WERI-Rb-1 (cell line): Measurements from ENCODE around the gene C18orf32.
A peak's percentile ranks its signal among the peaks of the same experiment; 100 is the strongest.
"Not testable (repeated sequence)": the region's sequence is repeated elsewhere in the genome, so short reads cannot be mapped to it uniquely, and the experiment has no call there.

ENCODE experiments used
- DNase-seq: peaks from one replicate; pipeline ENCODE4 v3.0.0-alpha.2; 2020
- H3K27ac ChIP-seq: fragments of 250-450 bp; sonication (Bioruptor Pico); 2 replicates; pipeline ENCODE4 v1.5.1; 2020; ENCODE audit warnings: mild to moderate bottlenecking, moderate library complexity
- H3K27me3 ChIP-seq: fragments of 250-450 bp; sonication (Bioruptor Pico); 2 replicates; pipeline ENCODE4 v1.5.1; 2021; ENCODE audit warnings: mild to moderate bottlenecking, low read depth, moderate library complexity; ENCODE audit not compliant: insufficient read depth, severe bottlenecking
- H3K36me3 ChIP-seq: fragments of 250-450 bp; sonication (Bioruptor Pico); 2 replicates; pipeline ENCODE4 v1.5.1; 2020; ENCODE audit warnings: mild to moderate bottlenecking, moderate library complexity
- H3K4me3 ChIP-seq: 2 replicates; pipeline ENCODE4 v1.5.1; 2011; ENCODE audit warnings: low read depth, mild to moderate bottlenecking, control low read depth, low read length
- H3K9me3 ChIP-seq: fragments of 250-450 bp; sonication (Bioruptor Pico); 2 replicates; pipeline ENCODE4 v1.5.1; 2021; ENCODE audit warnings: mild to moderate bottlenecking, moderate library complexity; ENCODE audit not compliant: severe bottlenecking
- TF ChIP-seq, protein P1 (sequence below): IDR thresholded peaks from 2 replicates; pipeline ENCODE4 v1.5.1; 2011; ENCODE audit warnings: low read depth, mild to moderate bottlenecking, control low read depth, inconsistent platforms, low read length

Gene C18orf32

DNA sequence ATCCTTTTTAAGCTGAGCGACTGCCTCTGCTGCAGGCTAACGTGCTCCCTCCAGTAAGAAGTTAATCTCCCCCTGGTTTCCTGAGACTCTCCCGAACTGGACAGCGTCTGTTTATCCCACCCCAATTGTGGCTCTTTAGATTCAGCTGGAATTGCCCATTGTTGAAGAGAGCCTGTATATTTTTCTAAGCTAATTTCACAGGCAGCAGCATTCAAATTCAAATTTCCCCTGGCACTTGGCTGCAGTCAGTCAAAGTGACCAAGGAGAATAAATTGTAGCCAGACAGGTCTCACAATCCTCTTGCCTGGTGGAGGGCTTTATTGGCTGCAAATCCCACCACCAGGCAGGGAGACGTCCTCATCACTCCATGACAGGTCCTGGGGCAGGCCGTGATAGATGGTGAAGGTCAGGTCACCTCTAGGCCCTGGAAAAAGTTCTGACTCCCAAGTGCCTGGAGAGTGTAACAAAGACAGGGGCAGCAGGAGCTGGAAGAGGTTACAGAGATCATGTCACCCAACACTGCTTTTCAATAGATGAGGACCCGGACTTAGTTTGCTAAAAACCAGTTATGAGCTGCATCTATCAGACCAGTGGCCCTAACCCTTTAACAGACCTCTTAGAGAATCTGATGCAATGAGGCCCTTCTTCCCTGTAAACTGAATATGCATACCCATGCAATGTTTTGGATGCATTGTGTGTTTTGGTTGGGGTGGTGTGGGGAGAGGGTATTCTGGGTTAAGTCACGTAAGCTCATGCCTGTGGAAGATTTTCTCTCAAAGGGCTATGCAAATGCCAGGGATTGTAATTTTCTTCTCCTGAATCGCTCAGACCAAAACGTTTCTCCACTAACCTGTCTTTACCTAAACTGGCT, 32.3 kb upstream of the C18orf32 start:
- DNase-seq: peak; percentile 78
- peak overlapping the region; percentile 63 for H3K27ac ChIP-seq

DNA sequence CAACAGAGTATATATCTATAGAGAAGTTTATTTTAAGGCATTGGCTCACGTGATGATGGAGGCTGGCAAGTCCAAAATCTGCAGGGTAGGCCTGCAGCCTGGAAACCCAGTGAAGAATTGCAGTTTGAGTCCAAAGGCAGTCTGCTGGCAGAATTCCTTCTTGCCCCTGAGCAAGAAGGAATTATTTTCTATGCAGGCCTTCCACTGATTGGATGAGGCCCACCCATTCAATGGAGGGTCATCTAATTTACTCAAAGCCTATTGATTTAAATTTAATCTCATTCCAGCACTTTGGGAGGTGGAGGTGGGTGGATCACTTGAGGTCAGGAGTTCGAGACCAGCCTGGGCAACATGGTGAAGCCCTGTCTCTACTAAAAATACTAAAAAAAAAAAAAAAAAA, 30.4 kb upstream of the C18orf32 start:
- Histone ChIP-seq H3K27me3 (no peaks in the 10 kb centered on the region), H3K27ac (no peak overlapping the region), H3K9me3 (no peaks in the 10 kb centered on the region), H3K36me3 (no peaks in the 10 kb centered on the region), H3K4me3 (no peak overlapping the region)
- DNase-seq: no peak
- TF ChIP-seq, protein P1, sequence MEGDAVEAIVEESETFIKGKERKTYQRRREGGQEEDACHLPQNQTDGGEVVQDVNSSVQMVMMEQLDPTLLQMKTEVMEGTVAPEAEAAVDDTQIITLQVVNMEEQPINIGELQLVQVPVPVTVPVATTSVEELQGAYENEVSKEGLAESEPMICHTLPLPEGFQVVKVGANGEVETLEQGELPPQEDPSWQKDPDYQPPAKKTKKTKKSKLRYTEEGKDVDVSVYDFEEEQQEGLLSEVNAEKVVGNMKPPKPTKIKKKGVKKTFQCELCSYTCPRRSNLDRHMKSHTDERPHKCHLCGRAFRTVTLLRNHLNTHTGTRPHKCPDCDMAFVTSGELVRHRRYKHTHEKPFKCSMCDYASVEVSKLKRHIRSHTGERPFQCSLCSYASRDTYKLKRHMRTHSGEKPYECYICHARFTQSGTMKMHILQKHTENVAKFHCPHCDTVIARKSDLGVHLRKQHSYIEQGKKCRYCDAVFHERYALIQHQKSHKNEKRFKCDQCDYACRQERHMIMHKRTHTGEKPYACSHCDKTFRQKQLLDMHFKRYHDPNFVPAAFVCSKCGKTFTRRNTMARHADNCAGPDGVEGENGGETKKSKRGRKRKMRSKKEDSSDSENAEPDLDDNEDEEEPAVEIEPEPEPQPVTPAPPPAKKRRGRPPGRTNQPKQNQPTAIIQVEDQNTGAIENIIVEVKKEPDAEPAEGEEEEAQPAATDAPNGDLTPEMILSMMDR: no peak

More for the DNA sequence above, 32.3 kb upstream of the C18orf32 start:
- TF ChIP-seq, protein P1: no peak
- Histone ChIP-seq H3K4me3 (peak overlapping the region; percentile 24), H3K36me3 (no peaks in the 10 kb centered on the region), H3K9me3 (no peaks in the 10 kb centered on the region), H3K27me3 (no peaks in the 10 kb centered on the region)

DNA sequence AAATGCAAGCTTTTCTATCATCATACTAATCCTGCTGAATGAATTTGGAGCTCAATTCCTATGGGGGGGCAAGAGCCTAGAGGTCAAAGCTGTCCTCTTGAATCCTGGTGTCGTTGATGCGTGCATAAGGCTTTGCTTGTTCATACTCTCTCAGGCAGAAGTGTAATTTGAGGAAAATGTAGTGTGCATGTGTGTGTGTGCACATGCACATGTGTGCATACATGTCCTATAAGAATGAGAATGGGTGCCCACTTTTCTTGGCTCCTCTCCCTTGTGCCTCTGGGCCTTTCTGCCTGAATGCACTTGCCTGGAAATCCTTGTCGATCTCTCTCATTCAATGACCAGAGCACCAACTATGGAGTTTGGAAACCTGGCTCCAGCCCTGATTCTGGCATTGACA, 28.5 kb upstream of the C18orf32 start:
- Histone ChIP-seq H3K27me3 (no peaks in the 10 kb centered on the region), H3K36me3 (no peaks in the 10 kb centered on the region), H3K4me3 (no peak overlapping the region), H3K9me3 (no peaks in the 10 kb centered on the region), H3K27ac (peak overlapping the region; percentile 34; the same call in 1 of the 2 replicates)
- no peak for DNase-seq
- TF ChIP-seq, protein P1: no peak

DNA sequence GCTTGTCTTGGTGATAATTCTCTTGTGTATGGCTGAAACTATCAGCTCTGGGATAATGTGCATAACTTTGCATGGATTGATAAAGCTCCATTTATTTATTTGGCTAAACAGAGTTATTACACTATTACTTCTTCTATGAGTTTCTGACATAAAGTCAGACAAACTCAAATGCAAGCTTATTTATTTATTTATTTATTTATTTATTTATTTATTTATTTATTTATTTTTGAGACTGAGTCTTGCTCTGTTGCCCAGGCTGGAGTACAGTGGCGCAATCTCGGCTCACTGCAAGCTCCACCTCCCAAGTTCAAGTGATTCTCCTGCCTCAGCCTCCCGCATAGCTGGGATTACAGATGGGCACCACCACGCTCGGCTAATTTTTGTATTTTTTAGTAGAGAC, 28.0 kb upstream of the C18orf32 start:
- H3K9me3 ChIP-seq, H3K27ac ChIP-seq, H3K4me3 ChIP-seq, H3K36me3 ChIP-seq, DNase-seq, H3K27me3 ChIP-seq: not testable (repeated sequence)

DNA sequence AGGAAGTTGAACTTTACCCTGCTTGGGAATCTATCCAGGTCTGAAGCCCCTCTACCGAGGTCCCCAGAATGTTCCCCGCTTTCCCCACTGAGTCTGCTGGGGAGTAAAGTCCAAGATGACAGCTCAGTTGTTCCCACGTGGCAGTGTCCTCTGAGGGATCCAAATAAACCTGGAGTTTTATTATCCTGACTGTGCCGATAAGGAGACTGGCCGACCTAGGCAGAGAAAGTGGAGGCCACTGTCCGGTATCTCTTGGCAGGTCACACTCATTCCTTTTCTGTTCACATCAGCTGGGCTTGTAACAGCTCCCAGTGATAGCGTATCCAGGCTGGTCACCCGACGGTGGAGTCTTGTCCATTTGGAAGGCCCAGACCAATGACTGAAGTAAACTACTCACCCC, 27.5 kb upstream of the C18orf32 start:
- Histone ChIP-seq H3K27ac (no peak overlapping the region), H3K9me3 (no peaks in the 10 kb centered on the region), H3K4me3 (no peak overlapping the region), H3K36me3 (no peaks in the 10 kb centered on the region), H3K27me3 (no peaks in the 10 kb centered on the region)
- TF ChIP-seq, protein P1: no peak
- no peak for DNase-seq

DNA sequence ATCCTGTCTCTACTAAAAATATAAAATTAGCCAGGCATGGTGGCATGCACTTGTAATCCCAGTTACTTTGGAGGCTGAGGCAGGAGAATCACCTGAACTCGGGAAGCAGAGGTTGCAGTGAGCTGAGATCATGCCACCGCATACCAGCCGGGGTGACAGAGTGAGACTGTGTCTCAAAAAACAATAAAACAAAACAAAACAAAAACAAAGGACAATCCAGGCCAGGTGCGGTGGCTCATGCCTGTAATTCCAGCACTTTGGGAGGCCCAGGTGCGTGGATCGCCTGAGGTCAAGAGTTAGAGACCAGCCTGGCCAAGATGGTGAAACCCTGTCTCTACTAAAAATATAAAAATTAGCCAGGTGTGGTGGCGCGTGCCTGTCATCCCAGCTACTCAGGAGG, 25.8 kb upstream of the C18orf32 start:
- H3K36me3 ChIP-seq, DNase-seq, H3K4me3 ChIP-seq, H3K27ac ChIP-seq, H3K9me3 ChIP-seq, H3K27me3 ChIP-seq: not testable (repeated sequence)
